Tibial artery (tissue), 4 donors: ENCODE measurements around the gene NRCAM.

Source experiments
- DNase-seq, 2 donors: peaks; one replicate each; pipeline ENCODE4 v3.0.0-alpha.2; 2019
- H3K27ac ChIP-seq, 2 donors: fragments of 200-600 bp; sonication (generic) in 1 of 2; 1 replicate in 1 of 2; 2 replicates in 1 of 2; pipeline ENCODE4 v1.5.1; 2018 to 2019; ENCODE audit warnings: mild to moderate bottlenecking in 1 of 2
- H3K27me3 ChIP-seq, 2 donors: fragments of 200-600 bp; sonication (generic) in 1 of 2; one replicate each; pipeline versions ENCODE4 v1.5.1 to v1.6.0; 2016 to 2019
- H3K36me3 ChIP-seq, 3 donors: fragments of 200-600 bp; sonication (generic) in 2 of 3; one replicate each; pipeline ENCODE4 v1.5.1; 2016 to 2019; ENCODE audit warnings: mild to moderate bottlenecking in 2 of 3
- H3K4me1 ChIP-seq, 4 donors: fragments of 200-600 bp; sonication (generic) in 2 of 4; 1 replicate in 3 of 4; 2 replicates in 1 of 4; pipeline ENCODE4 v1.5.1; 2016 to 2019
- H3K4me3 ChIP-seq, 2 donors: fragments of 200-600 bp; sonication (generic) in 1 of 2; 1 replicate in 1 of 2; 2 replicates in 1 of 2; pipeline ENCODE4 v1.5.1; 2018 to 2019; ENCODE audit warnings: mild to moderate bottlenecking in 2 of 2
- H3K9me3 ChIP-seq, 3 donors: fragments of 200-600 bp; sonication (generic) in 1 of 3; one replicate each; pipeline ENCODE4 v1.5.1; 2016 to 2019
- CTCF ChIP-seq, 2 experiments: fragments of 200-600 bp in 1 of 2; fragments of 450-650 bp in 1 of 2; IDR thresholded peaks; one replicate each; pipeline ENCODE4 v1.5.1; 2017 to 2019; ENCODE audit warnings: antibody characterized with exemption in 2 of 2, mild to moderate bottlenecking in 1 of 2, moderate library complexity in 1 of 2
- intact Hi-C: fragments of 100-400 bp; cut with DNase I; formaldehyde crosslinking; loops from one replicate; pipeline ENCODE4 v1.15.0; 2023; ENCODE audit warnings: low total_unique reads

The NRCAM gene

GRCh38 chr7:108464743-108465142 lies 8.5 kb upstream of the NRCAM start:
- Histone ChIP-seq H3K27me3 (peaks cover 0 to under 1% of the 10 kb centered on the region in 2 donors), H3K36me3 (no peaks in the 10 kb centered on the region), H3K27ac (no peak overlapping the region), H3K4me3 (no peak overlapping the region), H3K4me1 (no peaks in the 10 kb centered on the region), H3K9me3 (no peaks in the 10 kb centered on the region)
- no peak for DNase-seq
- intact Hi-C loops = no loop called here
- no peak for TF ChIP-seq CTCF (IDR thresholded peaks at IDR 0.05)

- Histone ChIP-seq H3K36me3 (no peaks in the 10 kb centered on the region), H3K27me3 (peaks cover 0 to 6% of the 10 kb centered on the region in 2 donors), H3K4me3 (no peak overlapping the region), H3K9me3 (no peaks in the 10 kb centered on the region), H3K4me1 (no peaks in the 10 kb centered on the region), H3K27ac (no peak overlapping the region)
- no peak for TF ChIP-seq CTCF (IDR thresholded peaks at IDR 0.05)
- DNase-seq = no peak
- intact Hi-C loops = no loop called here
Observed at GRCh38 chr7:108463613-108464012, 7.4 kb upstream of the NRCAM start.

GRCh38 chr7:108461840-108462239 lies 5.6 kb upstream of the NRCAM start:
- no peak for DNase-seq
- intact Hi-C loops = no loop called here

GRCh38 chr7:108460964-108461363 lies 4.7 kb upstream of the NRCAM start:
- Histone ChIP-seq H3K4me3 (no peak overlapping the region), H3K27me3 (peaks cover 0 to 25% of the 10 kb centered on the region in 2 donors), H3K36me3 (no peaks in the 10 kb centered on the region), H3K9me3 (no peaks in the 10 kb centered on the region), H3K27ac (no peak overlapping the region), H3K4me1 (peaks cover 0 to 10% (median 7%) of the 10 kb centered on the region in 4 donors)
- TF ChIP-seq CTCF (IDR thresholded peaks at IDR 0.05) = no peak
- intact Hi-C loops = no loop called here
- no peak for DNase-seq

More at GRCh38 chr7:108461840-108462239, 5.6 kb upstream of the NRCAM start:
- Histone ChIP-seq H3K4me1 (peaks cover 0 to 1% (median under 1%) of the 10 kb centered on the region in 4 donors), H3K27ac (no peak overlapping the region), H3K4me3 (no peak overlapping the region), H3K36me3 (no peaks in the 10 kb centered on the region), H3K27me3 (peaks cover 0 to 16% of the 10 kb centered on the region in 2 donors), H3K9me3 (no peaks in the 10 kb centered on the region)
- no peak for TF ChIP-seq CTCF (IDR thresholded peaks at IDR 0.05)

GRCh38 chr7:108459922-108460551 lies 3.8 kb upstream of the NRCAM start:
- H3K27ac ChIP-seq = no peak overlapping the region
- intact Hi-C loops = no loop called here
- peaks cover 0 to 19% (median 16%) of the 10 kb centered on the region in 4 donors for H3K4me1 ChIP-seq
- no peak overlapping the region for H3K4me3 ChIP-seq
- TF ChIP-seq CTCF (IDR thresholded peaks at IDR 0.05) = no peak
- no peaks in the 10 kb centered on the region for H3K9me3 ChIP-seq
- DNase-seq = no peak
- peaks cover 0 to 34% of the 10 kb centered on the region in 2 donors for H3K27me3 ChIP-seq
- no peaks in the 10 kb centered on the region for H3K36me3 ChIP-seq
